K562 (cell line): Measurements from ENCODE around the gene QPCT. TPM values are rescaled to one million over a fixed set of nuclear protein-coding genes. Genes with fewer than 3 reads are reported as not detected.

ENCODE experiments used
- ATAC-seq: fragments of 200-7000 bp; cut with Tn5 transposase; 3 replicates; pipeline ENCODE4 v1.9.1; 2020; ENCODE audit warnings: moderate library complexity
- BruUV-seq: library from RNA; stranded (reverse); fragments of 400-500 nt; replicated peaks from 2 replicates; lab custom pipeline; 2021; lab: Mats Ljungman, UMichigan
- CTCF ChIA-PET: fragments of 300-600 bp; formaldehyde crosslinking; extraction: SDS; loops from one replicate; lab custom pipeline; 2021; ENCODE audit warnings: low intra/inter-chr PET ratio; lab: Yijun Ruan, JAX
- POLR2A ChIA-PET: fragments of 300-600, 350-650 bp; sonication (Branson Sonifier 250); formaldehyde crosslinking; extraction: SDS; loops from one replicate; lab custom pipeline; 2021; ENCODE audit warnings: antibody characterized with exemption, inconsistent platforms; lab: Yijun Ruan, JAX
- DNase-seq, 4 experiments: peaks; one replicate each; pipeline versions ENCODE4 v3.0.0 to v3.0.0-alpha.2; 2011 to 2018; ENCODE audit warnings: low spot score in 3 of 4, mixed read lengths in 3 of 4; ENCODE audit errors: extremely low read depth in 1 of 4
- FAIRE-seq: peaks from 2 replicates; lab custom pipeline; 2011; peaks lifted over from hg19 to GRCh38; lab: Jason Lieb, UNC
- H2AFZ ChIP-seq: 2 replicates; pipeline ENCODE4 v1.6.0; 2011; ENCODE audit warnings: low read depth, low read length, control low read depth, inconsistent platforms
- H3K27ac ChIP-seq: fragments of 200-600 bp; 3 replicates; pipeline ENCODE4 v1.8.0; 2011; ENCODE audit warnings: low read depth, mild to moderate bottlenecking, control low read depth, inconsistent platforms, low read length, moderate library complexity, mixed read lengths; ENCODE audit errors: extremely low read depth
- H3K27me3 ChIP-seq, 2 experiments: fragments of 300-600 bp in 1 of 2; 2 replicates in 1 of 2; 3 replicates in 1 of 2; pipeline versions ENCODE4 v1.6.0 to v1.8.0; 2011; ENCODE audit warnings: inconsistent platforms in 2 of 2, low read length in 2 of 2, mild to moderate bottlenecking in 1 of 2, mixed read lengths in 1 of 2, moderate library complexity in 1 of 2; ENCODE audit not compliant: control insufficient read depth in 2 of 2, insufficient read depth in 2 of 2
- H3K36me3 ChIP-seq: fragments of 300-600 bp; 3 replicates; pipeline ENCODE4 v1.8.0; 2011; ENCODE audit warnings: mild to moderate bottlenecking, low read length, inconsistent platforms; ENCODE audit not compliant: control insufficient read depth, insufficient read depth
- H3K4me1 ChIP-seq, 2 experiments: fragments of 200-600 bp in 1 of 2; replicated peaks in 1 of 2; 2 replicates in 1 of 2; 3 replicates in 1 of 2; pipeline versions ENCODE4 v1.5.1 to v1.8.0; 2011; ENCODE audit warnings: inconsistent platforms in 2 of 2, low read length in 2 of 2, mild to moderate bottlenecking in 1 of 2, mixed read lengths in 1 of 2, moderate library complexity in 1 of 2; ENCODE audit not compliant: control insufficient read depth in 2 of 2, insufficient read depth in 2 of 2
- H3K4me2 ChIP-seq: 2 replicates; pipeline ENCODE4 v1.6.1; 2011; ENCODE audit warnings: low read length, control low read depth, inconsistent platforms, mixed read lengths; ENCODE audit not compliant: insufficient read depth
- H3K4me3 ChIP-seq: fragments of 200-600 bp; sonication (generic), shearing (Covaris generic); 2 replicates; pipeline ENCODE4 v1.5.1; 2016; ENCODE audit warnings: control low read depth, inconsistent platforms
- H3K79me2 ChIP-seq: fragments of 200-600 bp; 3 replicates; pipeline ENCODE4 v1.8.0; 2011; ENCODE audit warnings: low read length, inconsistent platforms; ENCODE audit not compliant: control insufficient read depth, insufficient read depth
- H3K9ac ChIP-seq, 2 experiments: 2 replicates each; pipeline versions ENCODE4 v1.6.0 to v1.6.1; 2011; ENCODE audit warnings: low read depth in 2 of 2, low read length in 2 of 2, control low read depth in 1 of 2, inconsistent platforms in 1 of 2, mild to moderate bottlenecking in 1 of 2, mixed read lengths in 1 of 2; ENCODE audit not compliant: insufficient read depth in 1 of 2
- H3K9me1 ChIP-seq: one replicate; pipeline ENCODE4 v1.6.0; 2011; ENCODE audit warnings: inconsistent platforms, mild to moderate bottlenecking, low read length, moderate library complexity; ENCODE audit not compliant: control insufficient read depth, insufficient read depth
- H3K9me3 ChIP-seq: replicated peaks from 2 replicates; pipeline ENCODE4 v1.5.1; 2011; ENCODE audit warnings: low read depth, low read length, inconsistent platforms; ENCODE audit not compliant: control insufficient read depth, insufficient read depth
- H4K20me1 ChIP-seq: replicated peaks from 2 replicates; pipeline ENCODE4 v1.6.1; 2011; ENCODE audit warnings: low read length, inconsistent platforms, mixed read lengths; ENCODE audit not compliant: control insufficient read depth, insufficient read depth
- ADNP ChIP-seq: fragments of 200-800 bp; sonication (Bioruptor generic); IDR thresholded peaks from 2 replicates; pipeline ENCODE4 v1.6.1; 2016; ENCODE audit warnings: missing genetic modification characterization, missing compliant biosample characterization
- EGR1 ChIP-seq: fragments of 450-650 bp; conservative IDR thresholded peaks from 2 replicates; pipeline ENCODE4 v1.6.1; 2017; ENCODE audit warnings: mild to moderate bottlenecking
- EHMT2 ChIP-seq: fragments of 450-650 bp; IDR thresholded peaks from 2 replicates; pipeline ENCODE4 v1.6.1; 2018; ENCODE audit warnings: antibody characterized with exemption
- ETV5 ChIP-seq: sonication (generic); formaldehyde crosslinking; IDR thresholded peaks from 2 replicates; pipeline ENCODE4 v1.4.0; 2020; ENCODE audit warnings: low read depth, mild to moderate bottlenecking, missing genetic modification reagents
- ETV6 ChIP-seq, 3 experiments: fragments of 150-350 bp in 1 of 3; sonication (generic) in 1 of 3; formaldehyde crosslinking in 1 of 3; IDR thresholded peaks; 2 replicates each; pipeline versions ENCODE4 v1.6.1 to v1.8.0; 2014 to 2022; ENCODE audit warnings: borderline replicate concordance in 2 of 3, low read depth in 2 of 3, antibody characterized with exemption in 1 of 3, low read length in 1 of 3, mild to moderate bottlenecking in 1 of 3, missing genetic modification reagents in 1 of 3
- HMG20B ChIP-seq: fragments of 250-450 bp; sonication (Bioruptor Pico); IDR thresholded peaks from 2 replicates; pipeline ENCODE4 v1.5.0; 2021; ENCODE audit warnings: mild to moderate bottlenecking
- JUND ChIP-seq, 2 experiments: IDR thresholded peaks; 2 replicates in 1 of 2; 3 replicates in 1 of 2; pipeline ENCODE4 v1.6.1; 2011; ENCODE audit warnings: borderline replicate concordance in 2 of 2, low read depth in 2 of 2, low read length in 2 of 2, improper control_type of control experiment in 1 of 2, missing biosample characterization in 1 of 2, missing genetic modification characterization in 1 of 2, missing genetic modification reagents in 1 of 2
- SMARCE1 ChIP-seq: fragments of 450-650 bp; IDR thresholded peaks from 2 replicates; pipeline ENCODE4 v1.7.1; 2016; ENCODE audit warnings: mild to moderate bottlenecking
- ZNF408 ChIP-seq: fragments of 250-450 bp; sonication (Bioruptor Pico); IDR thresholded peaks from 2 replicates; pipeline ENCODE4 v1.4.0; 2020; ENCODE audit warnings: low read depth, mild to moderate bottlenecking, moderate library complexity
- ZNF79 ChIP-seq: fragments of 250-450 bp; sonication (Bioruptor Pico); IDR thresholded peaks from 2 replicates; pipeline ENCODE4 v1.4.0; 2020; ENCODE audit warnings: low read depth, mild to moderate bottlenecking, moderate library complexity
- WGBS: fragments of 100-300 bp; shearing (Covaris generic); methylation state at CpG from one replicate; pipeline ENCODE4 v1.1.6; 2016; ENCODE audit warnings: low coverage, mixed read lengths; ENCODE audit not compliant: insufficient coverage; ENCODE audit errors: missing lambda C conversion rate; 5-methylcytosine and 5-hydroxymethylcytosine counted together
- in situ Hi-C: fragments of 300-500 bp; cut with MboI; formaldehyde crosslinking; loops from 4 replicates; pipeline ENCODE4 v1.15.0; 2018; ENCODE audit warnings: inconsistent platforms, mixed read lengths
- intact Hi-C: fragments of 100-400 bp; cut with micrococcal nuclease; formaldehyde crosslinking; loops from 2 replicates; pipeline ENCODE4 v1.14.2; 2022
- polyA plus RNA-seq, 8 experiments: library from polyadenylated mRNA; depleted of rRNA in 4 of 8; stranded (reverse) in 5 of 8; unstranded in 3 of 8; fragments of >200 nt; fragmentation: Nextera tagmentation in 2 of 8; fragmentation: Illumina TruSeq in 1 of 8; extraction: Ambion mirVana in 2 of 8; extraction: Trizol in 1 of 8; gene quantifications; 2 replicates each; pipeline versions ENCODE4 v1.2.1 to v1.2.3, GENCODE V29; 2011 to 2014; ENCODE audit warnings: inconsistent platforms in 1 of 8, missing spikeins in 1 of 8
- total RNA-seq, 7 experiments: library from RNA; depleted of rRNA in 6 of 7; stranded (reverse); fragments of >200 nt in 6 of 7; fragmentation: Illumina TruSeq in 2 of 7; extraction: Trizol in 2 of 7; gene quantifications; 2 replicates each; pipeline versions ENCODE4 v1.2.1 to v1.2.3, GENCODE V29; 2011 to 2021; ENCODE audit warnings: low replicate concordance in 1 of 7
- TF ChIP-seq, protein P1 (sequence below), 2 experiments: IDR thresholded peaks; 2 replicates each; pipeline ENCODE4 v1.6.1; 2012; ENCODE audit warnings: improper control_type of control experiment in 2 of 2, low read depth in 2 of 2, low read length in 2 of 2, borderline replicate concordance in 1 of 2
- TF ChIP-seq, protein P2 (sequence below): sonication (generic); formaldehyde crosslinking; IDR thresholded peaks from 2 replicates; pipeline ENCODE4 v1.9.0; 2022; ENCODE audit warnings: mild to moderate bottlenecking, missing genetic modification reagents
- TF ChIP-seq, protein P3 (sequence below): fragments of 450-650 bp; IDR thresholded peaks from 2 replicates; pipeline ENCODE4 v1.6.1; 2017; ENCODE audit warnings: antibody characterized with exemption

Gene QPCT
- total and polyA plus RNA-seq, 9 of the 15 experiments (the other 6 are each of a cell fraction or from before 2014, with no cell fraction given): 0.07 TPM; not detected in 8

DNA sequence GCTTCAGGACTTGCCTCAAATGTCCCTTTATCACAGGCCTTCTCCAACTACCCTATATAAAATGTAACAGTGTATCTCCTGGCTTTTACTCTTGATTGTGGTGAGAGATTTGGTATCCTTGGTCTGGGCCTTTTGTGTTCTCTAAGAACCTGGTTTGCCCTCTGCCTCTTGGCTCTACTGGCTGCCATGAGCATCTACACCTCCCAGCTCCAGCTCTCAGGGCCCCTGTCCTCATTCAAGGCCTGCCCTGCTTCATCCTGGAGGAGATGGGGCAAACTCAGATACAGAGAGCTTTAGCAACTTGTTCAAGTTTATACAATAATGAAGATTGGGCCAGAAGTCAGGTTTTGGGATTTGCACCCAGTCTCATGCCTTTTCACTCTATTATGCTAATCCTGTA lies 45.0 kb downstream of the QPCT start (continued):
- TF ChIP-seq, protein P1, sequence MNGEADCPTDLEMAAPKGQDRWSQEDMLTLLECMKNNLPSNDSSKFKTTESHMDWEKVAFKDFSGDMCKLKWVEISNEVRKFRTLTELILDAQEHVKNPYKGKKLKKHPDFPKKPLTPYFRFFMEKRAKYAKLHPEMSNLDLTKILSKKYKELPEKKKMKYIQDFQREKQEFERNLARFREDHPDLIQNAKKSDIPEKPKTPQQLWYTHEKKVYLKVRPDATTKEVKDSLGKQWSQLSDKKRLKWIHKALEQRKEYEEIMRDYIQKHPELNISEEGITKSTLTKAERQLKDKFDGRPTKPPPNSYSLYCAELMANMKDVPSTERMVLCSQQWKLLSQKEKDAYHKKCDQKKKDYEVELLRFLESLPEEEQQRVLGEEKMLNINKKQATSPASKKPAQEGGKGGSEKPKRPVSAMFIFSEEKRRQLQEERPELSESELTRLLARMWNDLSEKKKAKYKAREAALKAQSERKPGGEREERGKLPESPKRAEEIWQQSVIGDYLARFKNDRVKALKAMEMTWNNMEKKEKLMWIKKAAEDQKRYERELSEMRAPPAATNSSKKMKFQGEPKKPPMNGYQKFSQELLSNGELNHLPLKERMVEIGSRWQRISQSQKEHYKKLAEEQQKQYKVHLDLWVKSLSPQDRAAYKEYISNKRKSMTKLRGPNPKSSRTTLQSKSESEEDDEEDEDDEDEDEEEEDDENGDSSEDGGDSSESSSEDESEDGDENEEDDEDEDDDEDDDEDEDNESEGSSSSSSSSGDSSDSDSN (IDR thresholded peaks at IDR 0.05; ENCODE audit: borderline replicate concordance in 1 of 2, low read depth in 2 of 2, low read length in 2 of 2): no peak

DNA sequence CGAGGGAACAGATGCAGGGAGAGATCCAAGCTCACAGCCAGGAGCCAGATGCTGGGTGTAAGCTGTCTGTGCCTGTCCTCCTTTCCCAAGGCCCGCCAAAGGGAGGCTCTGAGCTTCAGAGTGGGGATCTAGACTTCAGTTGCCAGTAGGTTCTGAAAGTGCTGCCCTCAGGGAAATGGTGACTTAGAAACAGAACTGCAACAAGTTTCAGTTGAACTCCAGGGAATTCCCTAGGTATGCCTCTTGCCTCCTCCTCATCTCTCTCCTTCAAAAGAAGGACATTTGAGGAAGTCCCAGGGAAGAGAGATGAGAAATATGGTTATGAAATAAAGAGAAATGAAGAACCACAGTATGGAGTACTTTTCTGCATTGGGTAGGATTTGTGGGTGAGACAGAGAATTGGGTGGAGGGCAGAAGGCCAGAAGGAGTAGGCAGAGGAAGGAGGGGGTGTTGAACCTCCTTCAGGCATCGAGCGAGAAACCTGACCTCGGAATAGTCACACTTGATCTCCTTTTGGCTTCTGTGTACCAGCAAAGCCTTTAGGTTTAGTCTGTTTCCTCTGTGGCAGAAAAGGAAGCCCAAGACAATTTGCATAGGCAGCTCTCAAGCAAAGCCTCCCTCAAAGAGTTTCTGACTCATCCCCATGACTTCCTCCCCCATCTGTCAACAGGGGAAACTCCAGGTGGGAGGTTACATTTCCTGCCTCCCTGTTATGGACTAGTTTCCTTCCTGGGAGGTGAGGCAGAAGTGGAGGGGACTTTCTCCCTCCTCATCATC lies 45.7 kb downstream of the QPCT start:
- FAIRE-seq (peak; percentile 60), ATAC-seq (peak; percentile 64), DNase-seq (peak; percentile 27 to 55 (median 39))
- no peak overlapping the region for H3K4me3 ChIP-seq
- BruUV-seq: no TSS peak
- peaks cover 11 to 24% of the 10 kb centered on the region in 2 experiments; a peak in 4 of 5 replicates for H3K27me3 ChIP-seq
- no peaks in the 10 kb centered on the region; a peak in 2 of 5 replicates for H3K4me1 ChIP-seq
- no peak overlapping the region for H3K9ac ChIP-seq
- H2AFZ ChIP-seq: no peak overlapping the region; the same call in 1 of the 2 replicates
- no peak overlapping the region for H3K4me2 ChIP-seq
- no peaks in the 10 kb centered on the region for H3K9me1 ChIP-seq
- no peaks in the 10 kb centered on the region for H3K9me3 ChIP-seq
- in situ Hi-C loops: loop anchor here (5.0 to 10.0 kb wide), 2 partner anchors 487 to 885 kb away; no protein-coding TSS in a partner anchor
- ChIA-PET CTCF (no interaction called here), POLR2A (interaction anchor here (0.6 to 0.8 kb wide), 2 partner anchors 85 to 442 kb away, joined by 3 read pairs; no protein-coding TSS in a partner anchor)
- 0% methylated on average over 4 of the region's 5 CpGs for WGBS
- no peaks in the 10 kb centered on the region for H4K20me1 ChIP-seq
- intact Hi-C loops: no loop called here
- no peak overlapping the region for H3K27ac ChIP-seq
- H3K79me2 ChIP-seq: no peaks in the 10 kb centered on the region
- no peaks in the 10 kb centered on the region for H3K36me3 ChIP-seq
- TF ChIP-seq HMG20B (CRISPR knock-in tag) (no peak), ETV5 (CRISPR knock-in tag) (peak; percentile 73; the same call in 1 of the 2 replicates), ZNF79 (no peak), ETV6 (IDR thresholded peaks at IDR 0.05; ENCODE audit: borderline replicate concordance in 1 of 2, low read depth in 2 of 2, low read length in 1 of 2) (peak; percentile 68 to 78; a peak in 3 of 4 replicates), ETV6 (CRISPR knock-in tag; IDR thresholded peaks at IDR 0.05; ENCODE audit: borderline replicate concordance) (no peak), EGR1 (peak; percentile 42; the same call in 1 of the 2 replicates), ZNF408 (CRISPR knock-in tag) (no peak), EHMT2 (no peak), JUND (IDR thresholded peaks at IDR 0.05; ENCODE audit: borderline replicate concordance, low read depth, low read length) (peak; percentile 92), JUND (tag; IDR thresholded peaks at IDR 0.05; ENCODE audit: borderline replicate concordance, low read depth, low read length) (peak; percentile 85; the same call in 1 of the 3 replicates), ADNP (tag) (no peak), SMARCE1 (peak; percentile 61; the same call in 1 of the 2 replicates)
- TF ChIP-seq, protein P2, sequence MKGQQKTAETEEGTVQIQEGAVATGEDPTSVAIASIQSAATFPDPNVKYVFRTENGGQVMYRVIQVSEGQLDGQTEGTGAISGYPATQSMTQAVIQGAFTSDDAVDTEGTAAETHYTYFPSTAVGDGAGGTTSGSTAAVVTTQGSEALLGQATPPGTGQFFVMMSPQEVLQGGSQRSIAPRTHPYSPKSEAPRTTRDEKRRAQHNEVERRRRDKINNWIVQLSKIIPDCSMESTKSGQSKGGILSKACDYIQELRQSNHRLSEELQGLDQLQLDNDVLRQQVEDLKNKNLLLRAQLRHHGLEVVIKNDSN (CRISPR knock-in tag): no peak
- TF ChIP-seq, protein P3, sequence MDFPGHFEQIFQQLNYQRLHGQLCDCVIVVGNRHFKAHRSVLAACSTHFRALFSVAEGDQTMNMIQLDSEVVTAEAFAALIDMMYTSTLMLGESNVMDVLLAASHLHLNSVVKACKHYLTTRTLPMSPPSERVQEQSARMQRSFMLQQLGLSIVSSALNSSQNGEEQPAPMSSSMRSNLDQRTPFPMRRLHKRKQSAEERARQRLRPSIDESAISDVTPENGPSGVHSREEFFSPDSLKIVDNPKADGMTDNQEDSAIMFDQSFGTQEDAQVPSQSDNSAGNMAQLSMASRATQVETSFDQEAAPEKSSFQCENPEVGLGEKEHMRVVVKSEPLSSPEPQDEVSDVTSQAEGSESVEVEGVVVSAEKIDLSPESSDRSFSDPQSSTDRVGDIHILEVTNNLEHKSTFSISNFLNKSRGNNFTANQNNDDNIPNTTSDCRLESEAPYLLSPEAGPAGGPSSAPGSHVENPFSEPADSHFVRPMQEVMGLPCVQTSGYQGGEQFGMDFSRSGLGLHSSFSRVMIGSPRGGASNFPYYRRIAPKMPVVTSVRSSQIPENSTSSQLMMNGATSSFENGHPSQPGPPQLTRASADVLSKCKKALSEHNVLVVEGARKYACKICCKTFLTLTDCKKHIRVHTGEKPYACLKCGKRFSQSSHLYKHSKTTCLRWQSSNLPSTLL: no peak
